ENCODE data around the gene RC3H1. TPM values are rescaled to one million over a fixed set of nuclear protein-coding genes. Genes with fewer than 3 reads are reported as not detected.

The RC3H1 gene
- total RNA-seq, 1 donor from 2014 or later: 25.3 TPM

DNA sequence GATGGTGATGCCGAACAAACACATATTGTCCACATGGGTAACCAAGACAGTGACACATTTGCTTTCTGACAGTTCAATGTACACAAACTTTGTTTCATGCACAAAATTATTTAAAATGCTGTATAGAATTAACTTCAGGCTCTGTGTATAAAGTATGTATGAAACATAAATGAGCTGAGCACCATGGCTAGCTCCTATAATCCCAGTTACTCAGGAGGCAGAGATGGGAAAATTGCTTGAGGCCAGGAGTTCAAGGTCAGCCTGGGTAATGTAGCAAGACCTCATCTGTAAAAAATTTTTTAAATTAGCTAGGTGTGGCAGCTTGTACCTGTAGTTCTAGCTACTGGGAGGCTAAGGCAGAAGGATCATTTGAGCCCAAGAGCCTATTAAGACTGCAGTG is 19.2 kb upstream of the RC3H1 start:
- Histone ChIP-seq H3K9me3 (no peaks in the 10 kb centered on the region), H3K27ac (no peak overlapping the region), H3K36me3 (no peaks in the 10 kb centered on the region), H3K27me3 (no peaks in the 10 kb centered on the region), H3K4me1 (no peaks in the 10 kb centered on the region), H3K4me3 (no peak overlapping the region)
- DNase-seq (ENCODE audit: extremely low spot score in 2 of 2): no peak
- intact Hi-C loops (cut with DNase I): no loop called here
- no peak for TF ChIP-seq POLR2AphosphoS5 (IDR thresholded peaks at IDR 0.05; ENCODE audit: insufficient read depth in 1 of 2, low read depth in 1 of 2)
- TF ChIP-seq, protein P1, sequence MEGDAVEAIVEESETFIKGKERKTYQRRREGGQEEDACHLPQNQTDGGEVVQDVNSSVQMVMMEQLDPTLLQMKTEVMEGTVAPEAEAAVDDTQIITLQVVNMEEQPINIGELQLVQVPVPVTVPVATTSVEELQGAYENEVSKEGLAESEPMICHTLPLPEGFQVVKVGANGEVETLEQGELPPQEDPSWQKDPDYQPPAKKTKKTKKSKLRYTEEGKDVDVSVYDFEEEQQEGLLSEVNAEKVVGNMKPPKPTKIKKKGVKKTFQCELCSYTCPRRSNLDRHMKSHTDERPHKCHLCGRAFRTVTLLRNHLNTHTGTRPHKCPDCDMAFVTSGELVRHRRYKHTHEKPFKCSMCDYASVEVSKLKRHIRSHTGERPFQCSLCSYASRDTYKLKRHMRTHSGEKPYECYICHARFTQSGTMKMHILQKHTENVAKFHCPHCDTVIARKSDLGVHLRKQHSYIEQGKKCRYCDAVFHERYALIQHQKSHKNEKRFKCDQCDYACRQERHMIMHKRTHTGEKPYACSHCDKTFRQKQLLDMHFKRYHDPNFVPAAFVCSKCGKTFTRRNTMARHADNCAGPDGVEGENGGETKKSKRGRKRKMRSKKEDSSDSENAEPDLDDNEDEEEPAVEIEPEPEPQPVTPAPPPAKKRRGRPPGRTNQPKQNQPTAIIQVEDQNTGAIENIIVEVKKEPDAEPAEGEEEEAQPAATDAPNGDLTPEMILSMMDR (IDR thresholded peaks at IDR 0.05): no peak
- no peak for TF ChIP-seq POLR2A (IDR thresholded peaks at IDR 0.05)

DNA sequence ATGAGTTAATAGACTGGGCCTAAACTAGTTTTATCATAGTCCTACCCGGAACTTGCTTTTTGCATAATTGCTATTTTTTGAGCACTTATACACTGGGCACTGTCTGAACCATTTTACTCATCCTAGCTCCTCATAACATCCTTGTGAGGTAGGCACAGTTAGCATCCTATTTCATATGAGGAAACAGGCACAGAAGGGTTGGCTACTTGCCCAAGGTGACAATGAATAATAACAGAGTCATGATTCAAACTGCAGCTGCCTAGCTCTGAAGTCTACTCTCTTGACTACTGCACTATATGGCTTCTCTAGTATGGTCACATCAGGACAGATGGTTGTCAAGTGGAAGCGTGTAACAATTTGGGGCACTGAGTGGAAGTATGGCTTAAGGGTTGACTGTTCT is 18.2 kb upstream of the RC3H1 start:
- Histone ChIP-seq H3K4me1 (no peaks in the 10 kb centered on the region), H3K36me3 (no peaks in the 10 kb centered on the region), H3K4me3 (no peak overlapping the region), H3K27ac (no peak overlapping the region), H3K27me3 (no peaks in the 10 kb centered on the region), H3K9me3 (no peaks in the 10 kb centered on the region)
- intact Hi-C loops (cut with DNase I): no loop called here
- DNase-seq (ENCODE audit: extremely low spot score in 2 of 2): no peak
- TF ChIP-seq POLR2AphosphoS5 (IDR thresholded peaks at IDR 0.05; ENCODE audit: insufficient read depth in 1 of 2, low read depth in 1 of 2) (no peak), POLR2A (IDR thresholded peaks at IDR 0.05) (no peak)
- TF ChIP-seq, protein P1 (IDR thresholded peaks at IDR 0.05): no peak

DNA sequence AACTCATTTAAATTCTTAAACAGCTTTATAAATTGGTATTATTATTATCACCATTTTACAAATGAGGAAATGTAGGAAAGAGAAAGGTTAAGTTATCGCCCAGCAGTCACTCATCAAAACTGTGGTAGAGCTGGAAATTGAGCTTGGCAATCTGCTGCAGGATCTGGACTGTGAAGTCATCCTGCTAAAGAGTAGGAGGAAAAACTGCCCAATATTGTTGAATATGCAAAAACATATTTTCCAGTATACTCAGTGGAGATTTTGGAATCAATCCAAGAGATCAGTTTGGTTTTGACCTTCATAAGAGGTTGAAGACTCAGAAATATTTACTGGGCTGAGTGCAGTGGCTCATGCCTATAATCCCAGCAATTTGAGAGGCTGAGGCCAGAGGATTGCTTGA is 16.9 kb upstream of the RC3H1 start:
- Histone ChIP-seq H3K27ac (no peak overlapping the region), H3K36me3 (no peaks in the 10 kb centered on the region), H3K4me1 (no peaks in the 10 kb centered on the region), H3K9me3 (no peaks in the 10 kb centered on the region), H3K4me3 (no peak overlapping the region), H3K27me3 (no peaks in the 10 kb centered on the region)
- no peak for DNase-seq (ENCODE audit: extremely low spot score in 2 of 2)
- TF ChIP-seq, protein P1 (IDR thresholded peaks at IDR 0.05): no peak
- TF ChIP-seq POLR2A (IDR thresholded peaks at IDR 0.05) (no peak), POLR2AphosphoS5 (IDR thresholded peaks at IDR 0.05; ENCODE audit: insufficient read depth in 1 of 2, low read depth in 1 of 2) (no peak)
- intact Hi-C loops (cut with DNase I): no loop called here

DNA sequence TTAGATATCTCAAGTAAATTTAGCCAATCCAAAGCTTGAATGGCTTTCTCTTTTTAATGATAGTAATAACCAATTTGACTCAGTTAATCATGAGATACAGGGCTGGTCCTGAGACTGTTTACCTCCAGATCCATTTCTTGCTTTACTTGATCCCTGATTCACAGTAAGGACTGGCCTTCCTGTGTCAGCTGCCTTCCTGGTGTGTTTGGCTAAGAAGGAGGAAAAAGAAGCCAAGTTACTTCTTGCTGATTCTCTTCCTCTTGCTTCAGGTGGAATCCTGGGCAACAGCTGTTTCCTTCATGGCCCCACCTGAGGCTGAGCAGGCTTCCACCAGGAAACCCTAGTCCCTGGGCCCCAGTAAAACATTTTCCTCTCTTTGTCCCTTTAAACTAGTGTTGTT is 14.6 kb upstream of the RC3H1 start:
- Histone ChIP-seq H3K27ac (no peak overlapping the region), H3K4me3 (no peak overlapping the region), H3K9me3 (no peaks in the 10 kb centered on the region), H3K4me1 (no peaks in the 10 kb centered on the region), H3K36me3 (no peaks in the 10 kb centered on the region), H3K27me3 (no peaks in the 10 kb centered on the region)
- intact Hi-C loops (cut with DNase I): no loop called here
- no peak for DNase-seq (ENCODE audit: extremely low spot score in 2 of 2)
- TF ChIP-seq POLR2A (IDR thresholded peaks at IDR 0.05): no peak
- TF ChIP-seq, protein P1 (IDR thresholded peaks at IDR 0.05): no peak
- TF ChIP-seq POLR2AphosphoS5 (IDR thresholded peaks at IDR 0.05; ENCODE audit: insufficient read depth in 1 of 2, low read depth in 1 of 2): no peak

DNA sequence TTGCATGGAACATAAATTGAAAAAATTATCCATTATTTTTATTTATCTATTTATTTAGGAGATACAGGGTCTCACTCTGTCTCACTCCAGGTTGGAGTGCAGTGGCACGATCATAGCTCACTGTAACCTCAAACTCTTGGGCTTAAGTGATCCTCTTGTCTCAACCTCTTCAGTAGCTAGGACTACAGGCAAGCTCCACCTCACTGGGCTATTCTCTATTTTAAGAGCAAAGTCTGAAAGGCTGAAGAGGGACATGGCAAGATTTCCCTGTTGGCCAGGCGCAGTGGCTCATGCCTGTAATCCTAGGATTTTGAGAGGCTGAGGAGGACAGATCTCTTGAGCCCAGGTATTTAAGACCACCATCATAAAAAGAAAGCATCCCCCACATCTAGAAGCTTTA is 14.0 kb upstream of the RC3H1 start:
- Histone ChIP-seq H3K36me3 (no peaks in the 10 kb centered on the region), H3K27ac (no peak overlapping the region), H3K4me1 (no peaks in the 10 kb centered on the region), H3K27me3 (no peaks in the 10 kb centered on the region), H3K9me3 (no peaks in the 10 kb centered on the region), H3K4me3 (no peak overlapping the region)
- intact Hi-C loops (cut with DNase I): no loop called here
- TF ChIP-seq POLR2A (IDR thresholded peaks at IDR 0.05) (no peak), POLR2AphosphoS5 (IDR thresholded peaks at IDR 0.05; ENCODE audit: insufficient read depth in 1 of 2, low read depth in 1 of 2) (no peak)
- TF ChIP-seq, protein P1 (IDR thresholded peaks at IDR 0.05): no peak
- DNase-seq (ENCODE audit: extremely low spot score in 2 of 2): no peak
